H9 (cell line): ENCODE measurements around the gene TBR1. TPM values are rescaled to one million over a fixed set of nuclear protein-coding genes. Genes with fewer than 3 reads are reported as not detected.

Experiments
- DNase-seq: peaks from one replicate; pipeline ENCODE4 v3.0.0-alpha.2; 2017
- H2AFZ ChIP-seq: one replicate; pipeline ENCODE4 v1.6.1; 2013; ENCODE audit warnings: mild to moderate bottlenecking, low read length, control low read depth, moderate library complexity
- H2AK5ac ChIP-seq: 2 replicates; pipeline ENCODE4 v1.6.1; 2013; ENCODE audit warnings: low read length, control low read depth, mixed read lengths; ENCODE audit not compliant: insufficient read length
- H2BK120ac ChIP-seq: one replicate; pipeline ENCODE4 v1.6.1; 2013; ENCODE audit warnings: low read depth, mild to moderate bottlenecking, low read length, control low read depth, inconsistent platforms; ENCODE audit not compliant: poor library complexity, severe bottlenecking
- H2BK12ac ChIP-seq: 2 replicates; pipeline ENCODE4 v1.6.1; 2013; ENCODE audit warnings: low read length, control low read depth, mixed read lengths, low read depth; ENCODE audit not compliant: insufficient read length
- H2BK15ac ChIP-seq: 2 replicates; pipeline ENCODE4 v1.6.1; 2013; ENCODE audit warnings: low read depth, low read length, control low read depth
- H2BK20ac ChIP-seq: one replicate; pipeline ENCODE4 v1.6.1; 2013; ENCODE audit warnings: low read depth, mild to moderate bottlenecking, low read length, control low read depth, inconsistent platforms; ENCODE audit not compliant: poor library complexity, severe bottlenecking
- H2BK5ac ChIP-seq: 2 replicates; pipeline ENCODE4 v1.6.1; 2013; ENCODE audit warnings: low read length, control low read depth, mixed read lengths; ENCODE audit not compliant: insufficient read length
- H3K14ac ChIP-seq: 2 replicates; pipeline ENCODE4 v1.6.1; 2013; ENCODE audit warnings: low read length, control low read depth; ENCODE audit not compliant: insufficient read depth
- H3K18ac ChIP-seq: 2 replicates; pipeline ENCODE4 v1.6.1; 2013; ENCODE audit warnings: low read depth, mild to moderate bottlenecking, mixed read lengths, low read length, control low read depth; ENCODE audit not compliant: insufficient read length
- H3K23ac ChIP-seq: 2 replicates; pipeline ENCODE4 v1.6.1; 2013; ENCODE audit warnings: low read length, control low read depth, mixed read lengths, low read depth; ENCODE audit not compliant: insufficient read length
- H3K23me2 ChIP-seq: 2 replicates; pipeline ENCODE4 v1.6.1; 2013; ENCODE audit warnings: low read depth, mild to moderate bottlenecking, mixed read lengths, low read length, control low read depth; ENCODE audit not compliant: insufficient read length, poor library complexity, severe bottlenecking
- H3K27ac ChIP-seq: 2 replicates; pipeline ENCODE4 v1.5.1; 2013; ENCODE audit warnings: low read length, control low read depth, mixed read lengths, low read depth; ENCODE audit not compliant: insufficient read length
- H3K27me3 ChIP-seq: 2 replicates; pipeline ENCODE4 v1.6.1; 2013; ENCODE audit warnings: low read length, control low read depth, inconsistent platforms; ENCODE audit not compliant: insufficient read depth
- H3K4ac ChIP-seq: 2 replicates; pipeline ENCODE4 v1.6.1; 2013; ENCODE audit warnings: low read depth, mild to moderate bottlenecking, control low read depth, inconsistent platforms, low read length, moderate library complexity
- H3K4me1 ChIP-seq: 2 replicates; pipeline ENCODE4 v1.6.1; 2013; ENCODE audit warnings: low read length, control low read depth, inconsistent platforms; ENCODE audit not compliant: insufficient read depth
- H3K4me2 ChIP-seq: 2 replicates; pipeline ENCODE4 v1.6.1; 2013; ENCODE audit warnings: low read length, control low read depth, mixed read lengths; ENCODE audit not compliant: insufficient read length, insufficient read depth
- H3K56ac ChIP-seq: 2 replicates; pipeline ENCODE4 v1.6.1; 2013; ENCODE audit warnings: low read depth, mild to moderate bottlenecking, mixed read lengths, low read length, control low read depth; ENCODE audit not compliant: insufficient read length
- H3K79me1 ChIP-seq: 2 replicates; pipeline ENCODE4 v1.6.1; 2013; ENCODE audit warnings: low read depth, mild to moderate bottlenecking, moderate library complexity, low read length, control low read depth, inconsistent platforms; ENCODE audit not compliant: insufficient read depth, poor library complexity, severe bottlenecking
- H3K79me2 ChIP-seq: 2 replicates; pipeline ENCODE4 v1.6.1; 2013; ENCODE audit warnings: low read length, control low read depth, inconsistent platforms; ENCODE audit not compliant: insufficient read depth
- H3K9ac ChIP-seq: 2 replicates; pipeline ENCODE4 v1.6.1; 2013; ENCODE audit warnings: low read length, control low read depth, mixed read lengths; ENCODE audit not compliant: insufficient read length; ENCODE audit errors: extremely low read depth
- H3K9me3 ChIP-seq: one replicate; pipeline ENCODE4 v1.6.1; 2013; ENCODE audit warnings: low read depth, low read length, inconsistent platforms; ENCODE audit not compliant: control insufficient read depth
- H3T11ph ChIP-seq: one replicate; pipeline ENCODE4 v1.6.1; 2013; ENCODE audit warnings: mild to moderate bottlenecking, low read length, control low read depth, inconsistent platforms
- H4K20me1 ChIP-seq: one replicate; pipeline ENCODE4 v1.6.1; 2013; ENCODE audit not compliant: control insufficient read depth, insufficient read length, insufficient read depth
- H4K5ac ChIP-seq: 2 replicates; pipeline ENCODE4 v1.6.1; 2013; ENCODE audit warnings: low read depth, mild to moderate bottlenecking, mixed read lengths, low read length, control low read depth; ENCODE audit not compliant: insufficient read length
- H4K8ac ChIP-seq: replicated peaks from 2 replicates; pipeline ENCODE4 v1.6.1; 2013; ENCODE audit warnings: low read length, control low read depth, mixed read lengths, low read depth; ENCODE audit not compliant: insufficient read length
- H4K91ac ChIP-seq: 2 replicates; pipeline ENCODE4 v1.6.1; 2013; ENCODE audit warnings: low read depth, mild to moderate bottlenecking, moderate library complexity, mixed read lengths, low read length, control low read depth; ENCODE audit not compliant: insufficient read length
- H3K27ac Mint-ChIP-seq, 3 experiments: 2 replicates in 2 of 3; 3 replicates in 1 of 3; pipeline ENCODE4 v1.8.0; 2020 to 2021; ENCODE audit warnings: mixed read lengths in 3 of 3, mild to moderate bottlenecking in 1 of 3, moderate library complexity in 1 of 3
- H3K27me3 Mint-ChIP-seq: 2 replicates; pipeline ENCODE4 v1.8.0; 2021; ENCODE audit warnings: low read depth, mild to moderate bottlenecking, moderate library complexity, mixed read lengths
- H3K36me3 Mint-ChIP-seq, 3 experiments: 2 replicates in 2 of 3; 3 replicates in 1 of 3; pipeline ENCODE4 v1.8.0; 2020 to 2021; ENCODE audit warnings: low read depth in 3 of 3, mixed read lengths in 3 of 3; ENCODE audit not compliant: insufficient read depth in 1 of 3
- H3K4me1 Mint-ChIP-seq, 2 experiments: 2 replicates each; pipeline ENCODE4 v1.8.0; 2020; ENCODE audit warnings: mixed read lengths in 2 of 2
- H3K4me3 Mint-ChIP-seq, 2 experiments: 2 replicates in 1 of 2; 3 replicates in 1 of 2; pipeline ENCODE4 v1.8.0; 2020 to 2021; ENCODE audit warnings: mild to moderate bottlenecking in 2 of 2, mixed read lengths in 2 of 2, moderate library complexity in 1 of 2
- H3K9me3 Mint-ChIP-seq, 2 experiments: 2 replicates in 1 of 2; 3 replicates in 1 of 2; pipeline ENCODE4 v1.8.0; 2020; ENCODE audit warnings: mild to moderate bottlenecking in 2 of 2, mixed read lengths in 2 of 2, moderate library complexity in 1 of 2
- CTCF ChIP-seq: fragments of 200-600 bp; sonication (generic); conservative IDR thresholded peaks from 3 replicates; pipeline ENCODE4 v1.8.0; 2021; ENCODE audit warnings: antibody characterized with exemption, mild to moderate bottlenecking
- total RNA-seq: library from RNA; stranded (reverse); gene quantifications from 2 replicates; pipeline ENCODE4 v1.2.1, GENCODE V29; 2021

Gene TBR1
- total RNA-seq, 1 experiment from 2014 or later = 0.24 TPM

DNA sequence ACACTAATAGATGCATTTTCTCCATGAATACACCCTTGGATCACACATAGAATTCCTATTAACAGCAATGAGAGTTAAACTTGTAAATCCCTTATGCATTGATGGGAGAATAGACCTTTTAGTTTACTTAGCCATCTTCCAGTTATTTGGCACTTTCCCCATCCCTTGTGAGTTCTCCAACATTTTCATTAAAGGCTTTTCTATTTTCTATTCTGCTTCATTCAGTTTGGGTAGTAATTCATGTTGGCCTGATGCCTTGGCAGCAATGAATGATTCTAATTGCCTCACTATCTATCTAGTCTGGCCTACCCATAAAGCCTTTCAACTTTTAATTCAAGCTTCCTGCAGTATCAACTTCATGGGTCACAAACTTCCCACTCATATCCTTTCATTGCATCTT is 32.3 kb downstream of the TBR1 start:
- DNase-seq = no peak
- Histone ChIP-seq H4K5ac (no peak overlapping the region), H3K9me3 (no peaks in the 10 kb centered on the region), H3K14ac (no peak overlapping the region), H3K18ac (no peak overlapping the region), H3K79me2 (no peaks in the 10 kb centered on the region), H2AFZ (no peak overlapping the region), H3T11ph (no peak overlapping the region), H3K56ac (no peak overlapping the region), H3K27me3 (no peaks in the 10 kb centered on the region), H2BK12ac (no peak overlapping the region), H4K8ac (no peak overlapping the region), H3K9ac (no peak overlapping the region), H4K20me1 (no peaks in the 10 kb centered on the region), H2BK5ac (no peak overlapping the region), H3K4me2 (no peak overlapping the region), H3K79me1 (no peaks in the 10 kb centered on the region), H3K23ac (no peak overlapping the region), H3K27ac (no peak overlapping the region), H3K23me2 (no peaks in the 10 kb centered on the region), H3K4ac (no peak overlapping the region), H2BK120ac (no peak overlapping the region), H3K4me1 (no peaks in the 10 kb centered on the region), H2BK15ac (no peak overlapping the region), H2BK20ac (no peak overlapping the region), H4K91ac (no peak overlapping the region), H2AK5ac (no peak overlapping the region)
- TF ChIP-seq CTCF = no peak
- H3K27me3 Mint-ChIP-seq = no peaks in the 10 kb centered on the region; the same call in 1 of the 2 replicates
- H3K36me3 Mint-ChIP-seq = no peaks in the 10 kb centered on the region
- H3K9me3 Mint-ChIP-seq = no peaks in the 10 kb centered on the region; a peak in 1 of 5 replicates
- no peak overlapping the region for H3K4me3 Mint-ChIP-seq
- H3K27ac Mint-ChIP-seq = no peak overlapping the region
- no peaks in the 10 kb centered on the region for H3K4me1 Mint-ChIP-seq
